H54 (cell line): ENCODE results near the gene CD74.

Source experiments
- DNase-seq: peaks from one replicate; pipeline ENCODE4 v3.0.0; 2011; ENCODE audit warnings: low spot score, mixed read lengths; ENCODE audit not compliant: insufficient read length
- FAIRE-seq: peaks from 3 replicates; lab custom pipeline; 2011; peaks lifted over from hg19 to GRCh38; lab: Jason Lieb, UNC
- POLR2A ChIP-seq: IDR thresholded peaks from 2 replicates; pipeline ENCODE4 v1.6.1; 2011; ENCODE audit warnings: low read depth, mild to moderate bottlenecking, low read length

The CD74 gene

GRCh38 chr5:150399524-150400211 is 13.0 kb downstream of the CD74 start:
- DNase-seq, result no peak
- no peak for FAIRE-seq
- no peak for TF ChIP-seq POLR2A

DNA sequence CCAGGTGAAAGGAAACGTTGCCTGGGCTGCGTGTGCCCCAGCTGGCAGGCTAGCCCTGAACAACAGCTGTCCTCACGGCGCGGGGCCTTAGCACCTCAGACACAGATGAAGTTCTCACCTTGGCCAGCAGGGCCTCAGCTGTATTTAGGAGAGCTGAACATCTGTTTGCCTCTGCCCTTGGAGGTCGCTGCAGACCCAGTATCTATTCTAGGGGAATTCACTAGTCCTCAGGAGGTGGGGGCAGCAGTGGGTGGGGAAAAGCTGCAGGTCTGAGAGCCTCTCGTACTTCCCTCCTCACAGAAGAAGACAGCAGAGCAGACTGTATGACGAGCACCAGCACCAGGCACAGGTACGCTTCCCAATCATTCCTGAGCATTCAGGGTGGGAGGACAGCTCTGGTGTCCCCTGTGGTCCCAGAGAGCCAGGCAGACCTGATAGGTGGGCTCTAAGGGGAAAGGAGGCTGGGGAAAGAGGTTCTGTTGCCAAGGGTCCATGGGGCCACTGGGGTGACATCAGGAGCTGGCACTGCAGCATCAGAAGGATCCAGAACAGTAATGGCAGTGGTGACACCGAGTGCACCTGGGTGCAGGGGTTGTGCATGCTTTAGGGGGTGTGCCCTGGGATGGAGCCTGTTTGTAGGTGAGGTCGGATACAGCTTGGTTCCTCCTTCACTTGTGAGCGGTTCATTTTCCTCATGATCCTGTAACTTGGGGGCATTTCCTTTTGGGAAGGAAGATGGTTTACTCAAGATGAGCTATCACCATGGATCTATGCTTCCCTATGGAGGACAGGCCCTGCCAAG is 13.8 kb downstream of the CD74 start:
- TF ChIP-seq POLR2A, result no peak
- no peak for FAIRE-seq
- DNase-seq, result no peak

DNA sequence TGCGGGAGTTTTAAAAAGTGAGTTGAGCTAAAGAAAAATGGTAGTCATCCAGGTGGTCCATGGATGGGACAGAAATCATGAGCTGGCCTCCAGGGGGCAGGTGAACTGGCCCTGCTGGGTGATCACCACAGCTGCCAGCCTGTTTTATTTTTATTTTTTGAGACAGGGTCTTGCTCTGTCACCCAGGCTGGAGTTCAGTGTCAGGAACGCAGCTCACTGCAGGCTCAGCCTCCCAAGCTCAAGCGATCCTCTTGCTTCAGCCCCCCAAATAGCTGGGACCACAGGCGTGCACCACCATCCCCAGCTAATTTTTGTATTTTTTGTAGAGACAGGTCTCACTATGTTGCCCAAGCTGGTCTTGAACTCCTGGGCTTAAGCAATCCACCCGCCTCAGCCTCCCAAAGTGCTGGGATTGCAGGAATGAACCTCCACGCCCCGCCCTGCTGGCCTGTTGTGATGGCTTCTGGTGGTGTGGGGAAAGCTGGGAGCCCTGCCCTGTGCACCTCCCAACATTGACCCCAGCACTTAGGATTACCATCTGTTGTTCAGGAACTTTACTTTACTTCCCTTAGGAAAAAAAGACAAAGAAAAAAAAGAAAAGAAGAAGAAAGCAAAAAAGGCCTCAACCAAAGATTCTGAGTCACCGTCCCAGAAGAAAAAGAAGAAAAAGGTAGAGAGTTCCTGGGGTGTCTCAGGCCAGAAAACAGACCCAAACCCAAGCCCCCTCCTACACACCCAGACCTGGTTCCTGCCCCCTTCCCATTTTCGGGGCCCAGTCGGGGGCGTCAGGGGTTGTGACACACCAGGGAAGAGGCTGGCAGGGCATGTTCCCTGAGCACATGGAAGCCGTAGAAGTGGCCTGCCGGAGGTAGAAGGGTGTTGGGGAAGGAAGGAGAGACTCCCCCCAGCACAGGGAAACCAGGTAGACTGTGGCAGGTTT is 14.7 kb downstream of the CD74 start:
- DNase-seq, result no peak
- FAIRE-seq, result no peak
- no peak for TF ChIP-seq POLR2A

- TF ChIP-seq POLR2A, result no peak
- FAIRE-seq (no peak), DNase-seq (no peak)
Measured at GRCh38 chr5:150397146-150397781, 15.4 kb downstream of the CD74 start.

- FAIRE-seq (no peak), DNase-seq (no peak)
- no peak for TF ChIP-seq POLR2A
Measured at GRCh38 chr5:150396267-150396666, 16.4 kb downstream of the CD74 start.

DNA sequence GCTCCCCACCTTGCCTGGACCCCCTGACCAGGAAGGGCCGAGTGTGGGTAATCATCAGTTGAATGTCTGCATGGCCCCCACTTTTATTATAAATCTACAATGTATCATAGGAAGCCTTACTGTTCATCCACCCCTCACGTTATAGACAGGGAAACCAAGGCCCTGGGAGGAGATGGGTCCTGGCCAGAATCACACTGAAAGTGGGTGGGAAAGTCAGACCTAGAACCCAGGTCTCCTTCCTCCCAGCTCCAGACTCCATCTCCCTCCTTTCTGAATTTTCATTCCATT is 17.1 kb downstream of the CD74 start:
- no peak for TF ChIP-seq POLR2A
- FAIRE-seq (no peak), DNase-seq (no peak)

DNA sequence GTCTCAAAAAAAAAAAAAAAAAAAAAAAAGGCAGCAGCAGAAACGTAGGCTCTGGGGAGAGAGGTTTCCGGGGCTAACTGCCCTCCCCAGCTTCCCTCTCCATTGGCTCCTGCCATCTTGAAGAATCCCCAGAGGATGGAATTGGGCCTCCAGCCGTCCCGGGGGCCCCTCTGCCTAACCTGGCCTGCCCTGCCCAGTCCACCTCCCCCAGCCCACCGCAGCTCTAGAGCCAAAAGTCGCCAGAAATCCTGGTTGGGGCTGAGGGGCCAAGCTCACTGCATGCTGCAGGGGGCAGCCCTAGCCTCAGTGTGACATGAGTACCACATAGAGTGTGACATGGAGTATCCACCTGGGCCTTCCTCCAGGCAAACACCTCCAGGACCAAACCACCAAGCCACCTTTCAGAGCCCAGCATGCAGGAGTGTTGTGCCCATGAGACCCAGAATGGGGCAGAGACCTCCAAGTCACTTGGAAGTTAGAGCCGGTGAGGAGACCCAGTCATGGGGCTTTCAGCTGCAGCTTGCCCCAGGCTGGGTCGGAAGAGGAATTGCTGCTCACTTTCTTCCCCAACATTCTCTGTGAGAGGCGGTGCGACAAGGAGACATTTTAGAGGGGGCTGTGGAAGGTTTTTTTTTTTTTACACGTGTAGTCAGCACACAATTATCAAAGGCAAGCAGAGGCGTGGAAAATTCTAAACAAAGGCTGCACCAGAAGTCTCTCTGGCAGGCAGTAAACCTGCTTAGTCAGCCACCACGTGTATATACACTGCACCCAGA is 17.6 kb downstream of the CD74 start:
- DNase-seq (no peak), FAIRE-seq (no peak)
- no peak for TF ChIP-seq POLR2A

DNA sequence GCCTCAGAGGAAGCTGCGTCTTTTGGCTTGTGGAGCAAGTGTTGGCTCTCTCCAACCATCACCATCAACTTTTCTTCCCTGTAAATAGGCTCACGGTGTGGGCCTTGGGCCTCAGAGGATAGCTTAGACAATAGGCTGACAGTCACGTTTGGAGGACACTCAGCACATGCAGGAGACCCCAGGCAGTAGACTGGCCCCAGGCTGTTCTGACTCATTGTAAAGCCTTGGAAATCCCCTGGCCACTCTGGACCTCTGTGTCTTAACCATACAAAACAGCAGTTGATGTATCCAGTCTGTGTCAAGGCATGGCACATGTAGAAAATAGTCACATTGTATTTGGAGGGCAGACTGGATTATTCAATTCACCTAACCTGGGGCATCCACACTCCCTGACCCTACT is 18.6 kb downstream of the CD74 start:
- no peak for TF ChIP-seq POLR2A
- DNase-seq (no peak), FAIRE-seq (no peak)

- TF ChIP-seq POLR2A, result no peak
- DNase-seq (no peak), FAIRE-seq (no peak)
Measured at GRCh38 chr5:150393096-150393645, 19.5 kb downstream of the CD74 start.

- no peak for TF ChIP-seq POLR2A
- no peak for DNase-seq
- no peak for FAIRE-seq
Measured at GRCh38 chr5:150392680-150393079, 20.0 kb downstream of the CD74 start.

GRCh38 chr5:150391986-150392385 is 20.7 kb downstream of the CD74 start:
- FAIRE-seq (no peak), DNase-seq (no peak)
- TF ChIP-seq POLR2A, result no peak

DNA sequence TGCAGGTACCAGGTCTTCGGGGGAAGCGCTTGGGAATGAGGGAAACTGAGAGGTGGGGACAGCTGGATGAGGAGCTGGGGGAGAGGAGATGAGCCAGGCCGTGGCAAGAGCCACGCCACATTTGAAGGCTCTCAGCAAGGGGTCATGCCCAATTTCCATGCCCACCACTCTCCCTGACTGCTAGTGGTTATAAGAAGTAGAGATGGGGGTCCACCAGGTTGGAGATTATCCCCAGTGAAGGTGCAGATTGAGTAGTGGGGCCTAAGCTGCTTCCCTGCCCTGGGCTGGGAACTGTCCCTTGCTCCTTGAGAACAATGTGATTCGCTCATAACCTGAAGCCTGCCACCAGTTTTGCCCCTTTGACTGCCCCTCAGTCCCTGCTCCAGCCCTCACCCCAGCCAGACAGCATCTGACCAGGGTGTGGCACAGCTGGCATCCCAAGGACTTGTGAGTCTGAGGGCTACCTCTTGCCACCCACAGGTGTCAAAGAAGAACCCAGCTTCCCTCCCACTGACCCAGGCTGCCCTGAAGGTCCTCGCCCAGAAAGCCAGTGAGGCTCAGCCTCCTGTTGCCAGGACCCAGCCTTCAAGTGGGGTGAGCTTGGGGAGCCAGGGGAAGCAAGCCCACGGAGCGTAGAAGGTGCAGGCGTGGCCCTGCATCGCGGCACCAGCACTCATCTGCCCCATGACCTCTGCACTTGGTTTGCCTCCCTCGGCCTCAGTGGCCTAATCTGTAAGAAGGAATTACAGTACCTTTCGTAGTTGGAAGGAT is 21.5 kb downstream of the CD74 start:
- no peak for DNase-seq
- no peak for FAIRE-seq
- TF ChIP-seq POLR2A, result no peak
